ENCODE results near the gene LONRF2. TPM values are rescaled to one million over a fixed set of nuclear protein-coding genes. Genes with fewer than 3 reads are reported as not detected.

LONRF2 gene
- total RNA-seq, 1 experiment from 2014 or later, result 1.6 TPM

- DNase-seq (ENCODE audit: low read depth), result peak; percentile 30
Measured at GRCh38 chr2:100237770-100238169, 84.5 kb downstream of the LONRF2 start.

- no peak for DNase-seq (ENCODE audit: low read depth)
Measured at GRCh38 chr2:100237163-100237562, 85.1 kb downstream of the LONRF2 start.

- DNase-seq (ENCODE audit: low read depth), result no peak
Measured at GRCh38 chr2:100236166-100236565, 86.1 kb downstream of the LONRF2 start.

- DNase-seq (ENCODE audit: low read depth), result no peak
Measured at GRCh38 chr2:100235581-100235980, 86.7 kb downstream of the LONRF2 start.

GRCh38 chr2:100235098-100235497 is 87.2 kb downstream of the LONRF2 start:
- DNase-seq (ENCODE audit: low read depth), result peak; percentile 80

- no peak for DNase-seq (ENCODE audit: low read depth)
Measured at GRCh38 chr2:100234141-100234540, 88.2 kb downstream of the LONRF2 start.

GRCh38 chr2:100233061-100233460 is 89.2 kb downstream of the LONRF2 start:
- no peak for DNase-seq (ENCODE audit: low read depth)

- peak; percentile 58 for DNase-seq (ENCODE audit: low read depth)
Measured at GRCh38 chr2:100230754-100231153, 91.5 kb downstream of the LONRF2 start.

GRCh38 chr2:100228967-100229366 is 93.3 kb downstream of the LONRF2 start:
- no peak for DNase-seq (ENCODE audit: low read depth)

- DNase-seq (ENCODE audit: low read depth), result no peak
Measured at GRCh38 chr2:100228415-100228814, 93.9 kb downstream of the LONRF2 start.

GRCh38 chr2:100224988-100225710 is 97.2 kb downstream of the LONRF2 start:
- DNase-seq (ENCODE audit: low read depth), result no peak

GRCh38 chr2:100223502-100223901 is 98.8 kb downstream of the LONRF2 start:
- DNase-seq (ENCODE audit: low read depth), result no peak

Small RNA genes lying within 50 kb of the gene (small RNA-seq; reads per million reads assigned to genes)
- not detected for gene AC012493.2

Other genes starting within 250 kb of the LONRF2 start
- gene AFF3, start 179.9 kb downstream of the LONRF2 start, total RNA-seq (2014; rRNA removed; shearing (Covaris generic)), result 6.8 and 9.3 TPM in 2 replicates
- gene CHST10, start 95.2 kb upstream of the LONRF2 start, total RNA-seq (2014; rRNA removed; shearing (Covaris generic)), result 18.0 and 18.7 TPM in 2 replicates
- not detected in 2 replicates for gene NMS, start 148.0 kb upstream of the LONRF2 start, total RNA-seq (2014; rRNA removed; shearing (Covaris generic))
- gene PDCL3, start 240.5 kb upstream of the LONRF2 start, total RNA-seq (2014; rRNA removed; shearing (Covaris generic)), result 21.6 and 36.4 TPM in 2 replicates

All from HT1080 (cell line).